HFF-Myc (cell line): ENCODE measurements around the gene PIKFYVE.

ENCODE experiments used
- DNase-seq: peaks from one replicate; pipeline ENCODE4 v3.0.0-alpha.2; 2011; ENCODE audit warnings: low read depth; ENCODE audit errors: extremely low read depth
- H3K4me3 ChIP-seq: replicated peaks from 2 replicates; pipeline ENCODE4 v1.5.1; 2011; ENCODE audit warnings: low read depth, mild to moderate bottlenecking, control low read depth, low read length
- TF ChIP-seq, protein P1 (sequence below): IDR thresholded peaks from 2 replicates; pipeline ENCODE4 v1.5.1; 2012; ENCODE audit warnings: mild to moderate bottlenecking, low read depth, low read length, control low read depth; ENCODE audit errors: missing control alignments

PIKFYVE gene

GRCh38 chr2:208358758-208359631 is 92.9 kb downstream of the PIKFYVE start:
- TF ChIP-seq, protein P1, sequence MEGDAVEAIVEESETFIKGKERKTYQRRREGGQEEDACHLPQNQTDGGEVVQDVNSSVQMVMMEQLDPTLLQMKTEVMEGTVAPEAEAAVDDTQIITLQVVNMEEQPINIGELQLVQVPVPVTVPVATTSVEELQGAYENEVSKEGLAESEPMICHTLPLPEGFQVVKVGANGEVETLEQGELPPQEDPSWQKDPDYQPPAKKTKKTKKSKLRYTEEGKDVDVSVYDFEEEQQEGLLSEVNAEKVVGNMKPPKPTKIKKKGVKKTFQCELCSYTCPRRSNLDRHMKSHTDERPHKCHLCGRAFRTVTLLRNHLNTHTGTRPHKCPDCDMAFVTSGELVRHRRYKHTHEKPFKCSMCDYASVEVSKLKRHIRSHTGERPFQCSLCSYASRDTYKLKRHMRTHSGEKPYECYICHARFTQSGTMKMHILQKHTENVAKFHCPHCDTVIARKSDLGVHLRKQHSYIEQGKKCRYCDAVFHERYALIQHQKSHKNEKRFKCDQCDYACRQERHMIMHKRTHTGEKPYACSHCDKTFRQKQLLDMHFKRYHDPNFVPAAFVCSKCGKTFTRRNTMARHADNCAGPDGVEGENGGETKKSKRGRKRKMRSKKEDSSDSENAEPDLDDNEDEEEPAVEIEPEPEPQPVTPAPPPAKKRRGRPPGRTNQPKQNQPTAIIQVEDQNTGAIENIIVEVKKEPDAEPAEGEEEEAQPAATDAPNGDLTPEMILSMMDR, result no peak
- no peak for DNase-seq
- no peak overlapping the region for H3K4me3 ChIP-seq

GRCh38 chr2:208359632-208359986 is 93.6 kb downstream of the PIKFYVE start:
- no peak for DNase-seq
- no peak overlapping the region for H3K4me3 ChIP-seq
- TF ChIP-seq, protein P1, result no peak

- TF ChIP-seq, protein P1, result no peak
- no peak for DNase-seq
Measured at GRCh38 chr2:208360259-208361076, 94.4 kb downstream of the PIKFYVE start.

GRCh38 chr2:208361077-208361441 is 95.0 kb downstream of the PIKFYVE start:
- TF ChIP-seq, protein P1, result no peak
- no peak for DNase-seq
- H3K4me3 ChIP-seq, result no peak overlapping the region

More at GRCh38 chr2:208360259-208361076, 94.4 kb downstream of the PIKFYVE start:
- H3K4me3 ChIP-seq, result no peak overlapping the region

DNA sequence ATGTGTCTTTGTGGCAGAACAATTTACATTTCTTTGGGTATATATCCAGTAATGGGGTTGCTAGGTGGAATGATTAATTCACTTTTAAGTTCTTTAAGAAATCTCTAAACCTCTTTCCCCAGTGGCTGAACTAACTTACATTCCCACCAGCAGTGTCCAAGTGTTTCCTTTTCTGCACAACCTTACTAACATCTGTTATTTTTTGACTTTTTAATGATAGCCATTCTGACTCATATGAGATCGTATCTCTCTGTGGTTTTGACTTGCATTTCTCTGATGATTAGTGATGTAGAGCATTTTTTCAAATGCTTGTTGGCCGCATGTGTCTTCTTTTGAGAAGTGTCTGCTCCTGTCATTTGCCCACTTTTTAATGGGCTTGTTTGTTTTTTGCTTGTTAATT is 97.4 kb downstream of the PIKFYVE start:
- DNase-seq, result peak; percentile 58
- TF ChIP-seq, protein P1, result no peak
- H3K4me3 ChIP-seq, result no peak overlapping the region

DNA sequence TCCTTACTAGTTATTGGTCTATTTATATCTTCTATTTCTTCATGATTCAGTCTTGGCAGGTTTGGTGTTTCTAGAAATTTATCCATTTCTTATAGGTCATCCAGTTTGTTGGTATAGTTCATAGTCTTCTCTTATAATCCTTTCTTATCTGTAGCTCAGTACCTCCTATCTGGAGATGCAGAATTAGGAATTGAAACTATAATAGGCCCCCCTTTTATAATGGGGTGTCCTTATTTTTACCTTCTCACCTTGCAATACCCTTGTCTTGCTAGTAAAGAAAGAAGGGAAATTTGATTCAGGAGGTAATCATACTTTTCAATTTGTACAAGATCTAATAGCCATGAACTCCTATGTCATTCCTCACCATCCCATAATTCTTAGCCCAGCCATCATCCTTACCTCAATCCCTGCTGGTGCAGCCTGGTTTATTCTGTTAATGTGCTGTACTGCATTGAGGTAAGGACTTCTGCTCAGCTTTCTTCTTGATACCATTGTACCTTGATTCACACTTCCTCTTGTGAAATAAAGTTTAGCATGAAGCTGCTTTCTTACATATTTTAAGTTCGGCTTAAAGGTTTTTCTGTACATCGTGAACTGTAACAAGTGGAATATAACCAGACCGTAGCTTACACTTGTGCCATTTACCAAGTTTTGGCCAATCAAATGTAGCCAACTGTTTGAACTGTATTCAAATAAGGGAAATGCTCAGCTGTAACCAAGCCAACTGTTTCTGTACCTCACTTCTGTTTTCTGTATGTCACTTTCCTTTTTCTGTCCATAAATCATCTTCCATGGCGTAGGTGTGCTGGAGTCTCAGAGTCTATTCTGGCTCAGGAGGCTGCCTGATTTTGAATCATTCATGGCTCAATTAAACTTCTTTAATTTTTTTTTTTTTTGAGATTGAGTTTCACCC is 100.4 kb downstream of the PIKFYVE start:
- no peak for DNase-seq
- no peak overlapping the region for H3K4me3 ChIP-seq
- TF ChIP-seq, protein P1, result no peak
